Cerebellar cortex (tissue), 1 donor: ENCODE results near the gene DDX39A.
A peak's percentile ranks its signal among the peaks of the same experiment; 100 is the strongest.
"Not testable (repeated sequence)": the region's sequence is repeated elsewhere in the genome, so short reads cannot be mapped to it uniquely, and the experiment has no call there.

ENCODE experiments used
- DNase-seq: peaks from one replicate; pipeline ENCODE4 v3.0.0-alpha.2; 2015; ENCODE audit warnings: low spot score

DDX39A gene

GRCh38 chr19:14408491-14409145, 10.5 kb downstream of the DDX39A start:
- no peak for DNase-seq

- DNase-seq = no peak
Observed at GRCh38 chr19:14407605-14408484, 11.3 kb downstream of the DDX39A start.

GRCh38 chr19:14406645-14407401, 12.3 kb downstream of the DDX39A start:
- no peak for DNase-seq

GRCh38 chr19:14405758-14406644, 13.1 kb downstream of the DDX39A start:
- DNase-seq = peak; percentile 88

- no peak for DNase-seq
Observed at GRCh38 chr19:14405380-14405757, 13.8 kb downstream of the DDX39A start.

GRCh38 chr19:14404312-14404711, 14.8 kb downstream of the DDX39A start:
- peak; percentile 50 for DNase-seq

GRCh38 chr19:14403145-14403930, 15.8 kb downstream of the DDX39A start:
- DNase-seq = not testable (repeated sequence)

- DNase-seq = no peak
Observed at GRCh38 chr19:14402332-14403144, 16.6 kb downstream of the DDX39A start.

GRCh38 chr19:14401468-14402195, 17.5 kb downstream of the DDX39A start:
- no peak for DNase-seq

- no peak for DNase-seq
Observed at GRCh38 chr19:14400951-14401431, 18.1 kb downstream of the DDX39A start.

GRCh38 chr19:14397168-14397567, 22.0 kb downstream of the DDX39A start:
- not testable (repeated sequence) for DNase-seq

GRCh38 chr19:14396730-14397129, 22.4 kb downstream of the DDX39A start:
- DNase-seq = not testable (repeated sequence)

- DNase-seq = no peak
Observed at GRCh38 chr19:14395710-14396336, 23.3 kb downstream of the DDX39A start.

GRCh38 chr19:14395262-14395661, 23.9 kb downstream of the DDX39A start:
- DNase-seq = no peak

- DNase-seq = no peak
Observed at GRCh38 chr19:14394167-14394566, 25.0 kb downstream of the DDX39A start.

- DNase-seq = no peak
Observed at GRCh38 chr19:14393329-14393728, 25.8 kb downstream of the DDX39A start.

GRCh38 chr19:14391156-14391821, 27.9 kb downstream of the DDX39A start:
- no peak for DNase-seq

- DNase-seq = no peak
Observed at GRCh38 chr19:14390548-14390947, 28.6 kb downstream of the DDX39A start.
